Stomach smooth muscle (tissue), 2 donors: ENCODE results near the gene VPS37D.

Experiments used
- H3K27ac ChIP-seq: one replicate; pipeline ENCODE4 v1.7.0; 2013; ENCODE audit warnings: mild to moderate bottlenecking, low read length, inconsistent platforms
- H3K27me3 ChIP-seq, 2 donors: one replicate each; pipeline ENCODE4 v1.7.0; 2013; ENCODE audit warnings: low read length in 2 of 2; ENCODE audit not compliant: insufficient read depth in 2 of 2, control insufficient read depth in 1 of 2
- H3K36me3 ChIP-seq, 2 donors: one replicate each; pipeline ENCODE4 v1.7.0; 2013; ENCODE audit warnings: low read length in 2 of 2; ENCODE audit not compliant: control insufficient read depth in 2 of 2, insufficient read depth in 2 of 2
- H3K4me1 ChIP-seq: one replicate; pipeline ENCODE4 v1.7.0; 2013; ENCODE audit warnings: low read length; ENCODE audit not compliant: control insufficient read depth, insufficient read depth
- H3K4me3 ChIP-seq, 2 donors: one replicate each; pipeline ENCODE4 v1.7.0; 2013; ENCODE audit warnings: low read length in 2 of 2
- H3K9ac ChIP-seq, 2 donors: one replicate each; pipeline ENCODE4 v1.7.0; 2013; ENCODE audit warnings: low read length in 2 of 2, mild to moderate bottlenecking in 1 of 2
- H3K9me3 ChIP-seq, 2 donors: one replicate each; pipeline ENCODE4 v1.7.0; 2013; ENCODE audit warnings: low read length in 2 of 2; ENCODE audit not compliant: control insufficient read depth in 2 of 2
- donor health status: healthy.
- donor health status: Pancreatic carcinoma.

VPS37D gene

DNA sequence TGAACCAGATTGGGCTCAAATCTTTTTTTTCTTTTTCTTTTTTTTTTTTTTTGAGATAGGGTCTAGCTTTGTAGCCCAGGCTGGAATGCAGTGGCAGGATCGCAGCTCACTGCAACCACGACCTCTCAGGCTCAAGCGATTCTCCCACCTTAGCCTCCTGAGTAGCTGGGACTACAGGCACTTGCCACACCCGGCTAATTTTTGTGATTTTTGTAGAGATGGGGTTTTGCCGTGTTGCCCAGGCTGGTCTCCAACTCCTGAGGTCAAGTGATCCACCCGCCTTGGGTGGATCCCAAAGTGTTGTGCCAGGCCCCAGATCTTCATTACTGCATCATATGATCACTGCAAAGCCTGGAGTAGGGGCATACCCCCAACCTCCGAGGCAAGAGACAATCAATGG lies 12.9 kb downstream of the VPS37D start:
- H3K27ac ChIP-seq: no peak overlapping the region
- no peak overlapping the region for H3K9ac ChIP-seq
- H3K27me3 ChIP-seq: no peaks in the 10 kb centered on the region
- no peaks in the 10 kb centered on the region for H3K9me3 ChIP-seq
- H3K4me3 ChIP-seq: no peak overlapping the region
- peaks cover 33% of the 10 kb centered on the region for H3K4me1 ChIP-seq
- peaks cover 5 to 8% of the 10 kb centered on the region in 2 donors for H3K36me3 ChIP-seq

DNA sequence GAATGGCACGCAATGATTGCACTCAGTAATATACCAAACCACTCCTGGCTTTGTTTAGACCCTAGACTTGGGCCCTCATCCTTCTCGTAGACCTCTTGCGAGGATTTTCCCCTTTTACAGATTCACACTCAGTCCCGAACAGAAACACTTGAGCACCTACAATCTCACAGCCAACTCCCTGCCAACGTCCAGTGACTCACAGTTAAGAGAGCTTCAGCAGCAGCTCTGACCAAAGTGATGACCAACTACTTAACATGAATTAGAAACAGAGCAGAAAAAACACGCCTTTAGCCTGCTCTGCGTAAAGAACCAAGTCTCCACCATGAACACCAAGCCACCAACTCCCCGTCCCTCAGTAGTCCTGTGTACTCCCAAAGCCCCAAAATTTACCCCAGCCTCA lies 13.4 kb downstream of the VPS37D start:
- Histone ChIP-seq H3K4me3 (peak overlapping the region in 1 of 2 donors; percentile 97), H3K36me3 (peaks cover 5 to 8% of the 10 kb centered on the region in 2 donors), H3K27me3 (no peaks in the 10 kb centered on the region), H3K4me1 (peaks cover 33% of the 10 kb centered on the region), H3K9ac (peak overlapping the region in 1 of 2 donors; percentile 91), H3K27ac (no peak overlapping the region), H3K9me3 (no peaks in the 10 kb centered on the region)

DNA sequence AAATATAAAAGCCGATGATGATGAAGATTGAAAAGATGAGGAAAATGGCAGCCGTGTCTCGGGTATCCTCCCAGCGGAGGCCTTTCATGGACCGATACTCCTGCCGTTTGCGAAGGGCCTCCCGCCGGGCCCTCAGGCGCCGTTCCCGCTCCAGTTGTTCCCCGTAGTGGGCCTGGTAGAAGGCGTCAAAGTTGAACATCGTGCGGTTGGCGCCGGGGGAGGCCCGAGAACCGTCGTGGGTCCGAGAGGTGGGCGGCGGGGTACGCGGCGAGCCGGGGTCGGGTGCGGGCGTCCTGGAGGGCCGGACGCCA lies 15.1 kb downstream of the VPS37D start:
- H3K27me3 ChIP-seq: no peaks in the 10 kb centered on the region
- H3K36me3 ChIP-seq: peaks cover 11 to 14% of the 10 kb centered on the region in 2 donors
- H3K9ac ChIP-seq: peak overlapping the region; percentile 91
- H3K4me3 ChIP-seq: peak overlapping the region; percentile 90 to 97
- no peaks in the 10 kb centered on the region for H3K9me3 ChIP-seq
- H3K27ac ChIP-seq: peak overlapping the region; percentile 83
- peaks cover 33% of the 10 kb centered on the region for H3K4me1 ChIP-seq

DNA sequence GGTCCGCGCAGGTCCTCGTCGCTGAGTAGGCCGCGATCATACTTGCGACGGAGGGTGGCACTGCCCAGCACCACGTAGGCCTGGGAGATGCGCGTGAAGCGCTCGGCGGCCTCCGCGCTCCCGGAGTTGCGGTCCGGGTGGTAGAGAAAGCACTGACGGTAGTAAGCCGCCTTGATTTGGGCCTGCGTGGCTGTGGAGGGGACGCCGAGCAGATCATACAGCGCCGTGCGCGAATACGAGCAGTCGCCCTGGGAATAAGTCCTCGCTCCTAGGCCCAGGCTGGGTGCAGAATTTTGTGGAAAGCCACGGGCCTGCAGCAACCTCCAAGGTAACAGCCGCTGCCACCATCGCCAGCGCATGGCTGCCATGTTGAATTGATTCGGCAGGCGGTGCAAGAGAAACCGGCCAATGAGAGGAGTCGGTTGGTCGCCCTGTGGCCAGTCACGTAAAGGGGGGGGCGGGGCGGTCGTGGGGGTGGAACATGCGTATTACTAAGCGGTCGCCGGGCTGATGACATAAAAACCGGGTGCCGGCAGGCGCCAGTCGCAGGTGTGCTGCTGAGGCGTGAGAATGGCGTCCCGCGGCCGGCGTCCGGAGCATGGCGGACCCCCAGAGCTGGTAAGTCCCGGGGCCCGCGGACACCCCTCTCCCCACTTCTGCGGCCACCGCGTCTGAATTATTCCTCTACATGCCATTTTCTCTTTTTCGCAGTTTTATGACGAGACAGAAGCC lies 15.6 kb downstream of the VPS37D start, which contains the start of the genes BUD23 and DNAJC30:
TSS of gene BUD23 (plus strand) at position 542 of the 732 bp plus-strand sequence. CDS start at position 571, 29 bp downstream.
TSS of gene DNAJC30 (minus strand) at position 398 of the 732 bp plus-strand sequence. CDS start at position 368, 30 bp downstream.
- peak within 1 kb of the TSS; percentile 83 for H3K27ac ChIP-seq
- no peaks in the 10 kb centered on the region for H3K27me3 ChIP-seq
- H3K9ac ChIP-seq: peak within 1 kb of the TSS; percentile 91
- peaks cover 9% of the 10 kb centered on the region in 2 donors for H3K36me3 ChIP-seq
- H3K4me1 ChIP-seq: peaks cover 33% of the 10 kb centered on the region
- peak within 1 kb of the TSS; percentile 90 to 97 for H3K4me3 ChIP-seq
- H3K9me3 ChIP-seq: no peaks in the 10 kb centered on the region

DNA sequence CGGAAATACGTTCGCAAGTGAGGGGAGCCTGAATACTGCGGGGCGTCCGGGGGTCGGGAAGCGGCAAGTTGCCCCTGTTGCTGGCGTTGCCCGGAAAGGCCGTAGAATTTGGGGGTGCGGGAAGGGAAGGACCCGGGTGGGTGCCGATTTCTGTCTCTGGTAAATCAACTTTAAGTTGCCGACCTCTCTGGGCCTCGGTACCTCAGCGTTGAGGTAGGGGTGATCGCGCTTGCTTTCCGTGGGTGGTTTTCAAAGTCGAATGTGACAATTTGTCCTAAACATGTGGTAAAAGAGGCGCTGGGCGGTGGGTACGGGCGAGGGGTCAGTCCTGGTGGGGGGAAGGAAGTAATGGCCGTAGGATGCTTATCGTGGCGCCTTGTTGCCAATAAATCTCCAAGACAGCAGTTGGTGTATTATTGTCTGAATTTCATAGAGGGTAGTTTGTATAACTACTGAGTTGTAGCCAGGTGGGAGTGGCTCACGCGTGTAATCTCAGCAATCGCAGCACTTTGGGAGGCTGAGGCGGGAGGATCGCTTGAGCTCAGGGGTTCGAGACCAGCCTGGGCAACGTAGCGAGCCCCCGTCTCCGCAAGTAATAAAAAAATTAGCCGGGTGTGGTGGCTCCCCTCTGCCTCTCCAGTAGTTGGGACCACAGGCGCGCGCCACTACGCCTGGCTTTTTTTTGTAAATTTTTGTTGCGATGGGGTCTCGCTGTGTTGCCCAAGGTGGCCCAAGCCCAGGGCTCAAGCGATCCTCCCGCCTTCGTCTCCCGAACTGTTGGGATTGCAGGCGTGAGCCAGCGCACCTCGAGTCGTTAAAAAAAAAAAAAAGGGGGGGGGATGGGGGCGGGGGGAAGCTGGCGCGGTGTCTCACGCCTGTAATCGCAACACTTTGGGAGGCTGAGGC lies 16.4 kb downstream of the VPS37D start:
- H3K9me3 ChIP-seq: no peaks in the 10 kb centered on the region
- peaks cover 10 to 15% of the 10 kb centered on the region in 2 donors for H3K36me3 ChIP-seq
- H3K27ac ChIP-seq: peak overlapping the region; percentile 83
- peaks cover 33% of the 10 kb centered on the region for H3K4me1 ChIP-seq
- H3K9ac ChIP-seq: peak overlapping the region; percentile 81 to 83
- H3K27me3 ChIP-seq: no peaks in the 10 kb centered on the region
- H3K4me3 ChIP-seq: peak overlapping the region; percentile 71 to 97

DNA sequence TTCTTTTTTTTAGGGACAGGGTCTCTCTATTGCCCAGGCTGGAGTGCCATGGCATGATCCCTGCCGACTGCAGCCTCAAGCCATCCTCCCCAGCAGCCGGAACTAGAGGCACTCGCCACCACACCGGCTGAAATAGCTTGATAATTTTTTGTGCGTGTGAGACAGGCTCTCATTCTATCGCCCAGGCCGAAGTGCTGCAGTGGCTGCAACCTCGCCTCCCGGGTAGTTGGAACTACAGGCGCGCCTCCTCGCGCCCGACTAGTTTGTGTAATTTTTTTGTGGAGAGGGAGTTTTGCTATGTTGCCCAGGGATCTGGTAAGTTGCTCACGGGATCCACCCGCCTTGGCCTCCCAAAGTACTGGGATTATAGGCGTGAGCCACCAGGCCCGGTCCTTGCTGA lies 17.7 kb downstream of the VPS37D start:
- no peaks in the 10 kb centered on the region for H3K27me3 ChIP-seq
- H3K4me1 ChIP-seq: peaks cover 31% of the 10 kb centered on the region
- no peak overlapping the region for H3K4me3 ChIP-seq
- H3K36me3 ChIP-seq: peaks cover 17 to 20% of the 10 kb centered on the region in 2 donors
- H3K9ac ChIP-seq: no peak overlapping the region
- H3K9me3 ChIP-seq: no peaks in the 10 kb centered on the region
- no peak overlapping the region for H3K27ac ChIP-seq

DNA sequence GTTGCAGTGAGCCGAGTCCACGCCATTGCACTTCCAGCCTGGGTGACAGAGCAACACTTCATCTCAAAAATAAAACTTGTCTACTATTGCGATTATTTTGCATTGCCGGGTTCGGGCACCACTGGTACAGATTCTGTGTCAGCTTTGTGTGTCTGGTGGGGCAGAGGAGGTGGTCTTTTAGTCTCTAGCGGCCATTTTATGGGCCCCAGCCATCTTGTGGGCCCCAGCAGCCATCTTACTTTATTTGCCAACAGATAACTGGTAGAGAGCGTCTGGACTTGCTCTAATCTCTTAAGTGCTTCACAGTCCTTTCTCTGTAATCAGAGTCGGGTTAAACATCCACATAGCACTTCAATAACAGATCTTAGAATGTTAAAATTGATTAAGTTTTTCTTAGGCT lies 20.7 kb downstream of the VPS37D start:
- H3K9me3 ChIP-seq: no peaks in the 10 kb centered on the region
- H3K27ac ChIP-seq: no peak overlapping the region
- peaks cover 36% of the 10 kb centered on the region in 2 donors for H3K36me3 ChIP-seq
- H3K4me3 ChIP-seq: no peak overlapping the region
- no peaks in the 10 kb centered on the region for H3K27me3 ChIP-seq
- H3K4me1 ChIP-seq: peaks cover 6% of the 10 kb centered on the region
- H3K9ac ChIP-seq: no peak overlapping the region

DNA sequence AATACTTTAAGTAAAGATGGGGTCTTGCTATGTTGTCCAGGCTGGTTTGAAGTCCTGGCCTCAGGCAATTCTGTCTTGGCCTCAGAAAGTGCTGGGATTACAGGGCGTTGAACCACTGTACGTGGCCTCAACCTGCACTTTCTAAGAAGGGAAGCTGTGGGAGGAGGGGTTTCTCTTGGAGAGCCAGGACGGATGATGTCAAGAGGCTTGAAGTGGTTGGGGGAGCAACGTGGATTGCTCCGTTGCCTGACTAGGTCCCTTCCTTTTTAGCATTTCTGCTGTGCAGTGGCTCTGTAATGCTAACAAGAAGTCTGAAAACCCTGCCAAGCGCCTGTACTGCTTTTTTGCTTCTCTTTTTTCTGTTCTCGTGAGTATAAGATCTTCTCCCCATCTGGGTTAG lies 23.0 kb downstream of the VPS37D start:
- Histone ChIP-seq H3K27me3 (no peaks in the 10 kb centered on the region), H3K36me3 (peaks cover 53 to 55% of the 10 kb centered on the region in 2 donors), H3K4me1 (no peaks in the 10 kb centered on the region), H3K9me3 (no peaks in the 10 kb centered on the region), H3K9ac (no peak overlapping the region), H3K4me3 (no peak overlapping the region), H3K27ac (no peak overlapping the region)

DNA sequence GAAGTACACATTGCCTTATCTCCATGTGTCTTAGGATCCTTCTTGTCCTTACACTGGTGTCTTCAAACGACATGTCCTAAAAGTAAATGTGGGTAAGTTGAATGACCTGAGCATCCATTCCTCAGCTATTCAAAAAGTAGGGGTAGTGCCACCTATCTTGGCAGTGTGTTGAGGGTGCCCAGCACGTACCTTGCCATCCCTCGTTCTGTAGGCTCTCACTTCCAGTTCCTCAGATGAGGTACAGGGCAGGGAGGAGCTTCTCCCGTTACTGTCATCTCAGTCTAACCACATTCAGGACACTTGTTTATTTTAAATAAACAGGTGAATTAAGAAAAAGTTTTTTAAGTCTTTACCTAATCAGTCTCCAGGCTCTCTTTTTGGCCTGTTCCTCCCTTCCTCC lies 28.7 kb downstream of the VPS37D start:
- H3K27ac ChIP-seq: no peak overlapping the region
- no peaks in the 10 kb centered on the region for H3K9me3 ChIP-seq
- no peak overlapping the region for H3K9ac ChIP-seq
- H3K27me3 ChIP-seq: no peaks in the 10 kb centered on the region
- H3K4me3 ChIP-seq: no peak overlapping the region
- H3K4me1 ChIP-seq: no peaks in the 10 kb centered on the region
- peaks cover 31 to 62% of the 10 kb centered on the region in 2 donors for H3K36me3 ChIP-seq

DNA sequence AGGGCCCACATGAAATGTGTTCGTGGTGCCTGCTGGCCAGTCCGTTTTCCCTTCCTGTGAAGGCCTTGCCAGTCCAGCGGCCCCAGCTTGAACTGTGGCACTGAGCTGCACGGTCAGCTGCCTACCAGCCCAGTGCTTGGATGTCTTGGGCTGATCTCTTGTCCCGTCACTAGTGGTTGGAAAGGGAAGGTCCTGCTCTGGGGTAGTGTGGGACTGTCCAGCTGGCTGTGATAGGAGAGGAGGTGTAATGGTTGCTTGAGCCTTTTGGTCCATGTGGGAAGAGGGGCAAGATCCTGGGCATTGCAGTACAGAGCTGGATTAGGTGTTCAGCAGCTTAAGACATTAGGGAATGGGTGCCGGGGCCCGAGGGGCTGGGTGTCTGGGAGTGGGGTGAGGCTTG lies 30.8 kb downstream of the VPS37D start:
- H3K4me3 ChIP-seq: no peak overlapping the region
- H3K36me3 ChIP-seq: peaks cover 21 to 56% of the 10 kb centered on the region in 2 donors
- no peak overlapping the region for H3K9ac ChIP-seq
- H3K4me1 ChIP-seq: peaks cover 1% of the 10 kb centered on the region
- H3K27me3 ChIP-seq: no peaks in the 10 kb centered on the region
- H3K27ac ChIP-seq: no peak overlapping the region
- H3K9me3 ChIP-seq: no peaks in the 10 kb centered on the region
